ENCODE measurements around the gene ARHGAP9.

DNA sequence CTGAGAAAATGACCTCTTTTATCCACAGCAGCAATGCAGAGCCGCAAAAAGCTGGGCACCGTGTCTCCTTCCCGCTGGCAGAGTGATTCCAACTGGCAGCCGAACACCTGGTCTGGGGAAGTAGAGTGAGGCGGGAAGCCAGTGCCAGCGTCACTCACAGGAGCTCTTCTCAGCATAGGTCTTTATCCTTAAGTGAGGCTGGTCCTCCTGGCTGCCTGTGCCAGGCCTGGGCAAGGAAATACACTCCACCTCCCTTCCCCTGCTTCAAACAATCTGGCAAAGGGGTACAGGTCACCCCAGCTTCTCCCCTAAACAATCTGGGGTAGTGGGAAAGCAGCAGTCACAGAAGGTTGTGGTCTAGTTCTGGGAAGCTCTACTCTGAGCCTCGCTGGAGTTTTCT lies 4.8 kb downstream of the ARHGAP9 start:
- TF ChIP-seq EZH2 (IDR thresholded peaks at IDR 0.05; ENCODE audit: insufficient read depth, poor library complexity, severe bottlenecking) (no peak), EZH2phosphoT487 (IDR thresholded peaks at IDR 0.05; ENCODE audit: insufficient read depth, low read depth) (no peak)

Data from GM23248 (cell line).